Measurements from ENCODE around the gene CILP2. TPM values are rescaled to one million over a fixed set of nuclear protein-coding genes. Genes with fewer than 3 reads are reported as not detected.

CILP2 gene
- total and polyA plus RNA-seq, 2 experiments from 2014 or later = 4.0 to 21.6 TPM

- TF ChIP-seq CTCF (conservative IDR thresholded peaks at IDR 0.05; ENCODE audit: low read depth in 2 of 2) (peak; percentile 41 to 73), NANOG (IDR thresholded peaks at IDR 0.05; ENCODE audit: borderline replicate concordance) (no peak)
- Histone ChIP-seq H3K9me2 (ENCODE audit: insufficient read depth) (no peaks in the 10 kb centered on the region), H3K27ac (ENCODE audit: low read depth) (no peak overlapping the region), H3K4me3 (no peak overlapping the region), H3F3A (replicated peaks; ENCODE audit: low read depth) (0 out of 2 replicates have a peak, but pooled peaks cover 8% of the 10 kb centered on the region), H3K79me2 (replicated peaks; ENCODE audit: insufficient read depth) (no peaks in the 10 kb centered on the region), H3K4me1 (ENCODE audit: insufficient read depth) (peaks cover 10% of the 10 kb centered on the region; the same call in 1 of the 2 replicates), H3K27me3 (ENCODE audit: insufficient read depth) (no peaks in the 10 kb centered on the region), H4K20me1 (replicated peaks; ENCODE audit: insufficient read depth) (no peaks in the 10 kb centered on the region), H3K4me2 (no peak overlapping the region), H3K36me3 (ENCODE audit: insufficient read depth) (no peaks in the 10 kb centered on the region), H2AFZ (no peak overlapping the region)
- Mint-ChIP-seq H3K27me3 (ENCODE audit: insufficient read depth, low read depth, poor library complexity) (peaks cover 8% of the 10 kb centered on the region), H3K4me3 (no peak overlapping the region), H3K36me3 (ENCODE audit: low read depth) (peaks cover 3% of the 10 kb centered on the region; the same call in 1 of the 3 replicates), H3K9me3 (no peaks in the 10 kb centered on the region; the same call in 2 of the 3 replicates), H3K27ac (no peak overlapping the region), H3K4me1 (peaks cover 10% of the 10 kb centered on the region; the same call in 2 of the 3 replicates)
- DNase-seq (ENCODE audit: low spot score) (peak; percentile 54), ATAC-seq (peak; percentile 81)
Measured at GRCh38 chr19:19562665-19563347, 24.7 kb downstream of the CILP2 start.

GRCh38 chr19:19563348-19563848 is 25.3 kb downstream of the CILP2 start:
- TF ChIP-seq EZH2 (IDR thresholded peaks at IDR 0.05; ENCODE audit: low read depth, unreplicated experiment) = no peak
- no peak for TF ChIP-seq CTCF (conservative IDR thresholded peaks at IDR 0.05; ENCODE audit: low read depth in 2 of 2)
- TF ChIP-seq JUNB (IDR thresholded peaks at IDR 0.05; ENCODE audit: unreplicated experiment) = no peak
- TF ChIP-seq STAT1 (IDR thresholded peaks at IDR 0.05; ENCODE audit: unreplicated experiment) = no peak
- no peak for TF ChIP-seq REST (IDR thresholded peaks at IDR 0.05; ENCODE audit: unreplicated experiment)
- no peak for TF ChIP-seq ZNF114 (CRISPR knock-in tag; IDR thresholded peaks at IDR 0.05)
- TF ChIP-seq ETS1 (IDR thresholded peaks at IDR 0.05) = no peak
- no peak for TF ChIP-seq ZNF331 (CRISPR knock-in tag; IDR thresholded peaks at IDR 0.05; ENCODE audit: low read depth)
- TF ChIP-seq NANOG (IDR thresholded peaks at IDR 0.05; ENCODE audit: borderline replicate concordance) = no peak
- TF ChIP-seq EZH2phosphoT487 (IDR thresholded peaks at IDR 0.05; ENCODE audit: unreplicated experiment) = no peak
- TF ChIP-seq POLR2AphosphoS5 (IDR thresholded peaks at IDR 0.05; ENCODE audit: low read depth) = no peak
- ATAC-seq = no peak
- Histone ChIP-seq H3K36me3 (ENCODE audit: insufficient read depth) (no peaks in the 10 kb centered on the region), H3K4me2 (no peak overlapping the region), H3K4me1 (ENCODE audit: insufficient read depth) (peaks cover 10% of the 10 kb centered on the region; the same call in 1 of the 2 replicates), H3K27ac (ENCODE audit: low read depth) (no peak overlapping the region), H2AFZ (no peak overlapping the region), H3K9me2 (ENCODE audit: insufficient read depth) (no peaks in the 10 kb centered on the region), H3K27me3 (ENCODE audit: insufficient read depth) (no peaks in the 10 kb centered on the region), H4K20me1 (replicated peaks; ENCODE audit: insufficient read depth) (no peaks in the 10 kb centered on the region), H3K79me2 (replicated peaks; ENCODE audit: insufficient read depth) (no peaks in the 10 kb centered on the region), H3K4me3 (no peak overlapping the region), H3F3A (replicated peaks; ENCODE audit: low read depth) (0 out of 2 replicates have a peak, but pooled peaks cover 7% of the 10 kb centered on the region)
- Mint-ChIP-seq H3K27ac (no peak overlapping the region), H3K4me1 (peaks cover 10% of the 10 kb centered on the region; the same call in 2 of the 3 replicates), H3K27me3 (ENCODE audit: insufficient read depth, low read depth, poor library complexity) (peaks cover 10% of the 10 kb centered on the region), H3K4me3 (no peak overlapping the region), H3K36me3 (ENCODE audit: low read depth) (peaks cover 3% of the 10 kb centered on the region; the same call in 1 of the 3 replicates), H3K9me3 (no peaks in the 10 kb centered on the region; the same call in 2 of the 3 replicates)
- no peak for DNase-seq (ENCODE audit: low spot score)

All from GM23338 (cell line).